OCI-M1 (cell line): ENCODE results near the gene LRMDA.
"Not testable (repeated sequence)": the region's sequence is repeated elsewhere in the genome, so short reads cannot be mapped to it uniquely, and the experiment has no call there.

Experiments
- DNase-seq: peaks from one replicate; lab custom pipeline; 2025; lab: John Stamatoyannopoulos, UW

Gene LRMDA

DNA sequence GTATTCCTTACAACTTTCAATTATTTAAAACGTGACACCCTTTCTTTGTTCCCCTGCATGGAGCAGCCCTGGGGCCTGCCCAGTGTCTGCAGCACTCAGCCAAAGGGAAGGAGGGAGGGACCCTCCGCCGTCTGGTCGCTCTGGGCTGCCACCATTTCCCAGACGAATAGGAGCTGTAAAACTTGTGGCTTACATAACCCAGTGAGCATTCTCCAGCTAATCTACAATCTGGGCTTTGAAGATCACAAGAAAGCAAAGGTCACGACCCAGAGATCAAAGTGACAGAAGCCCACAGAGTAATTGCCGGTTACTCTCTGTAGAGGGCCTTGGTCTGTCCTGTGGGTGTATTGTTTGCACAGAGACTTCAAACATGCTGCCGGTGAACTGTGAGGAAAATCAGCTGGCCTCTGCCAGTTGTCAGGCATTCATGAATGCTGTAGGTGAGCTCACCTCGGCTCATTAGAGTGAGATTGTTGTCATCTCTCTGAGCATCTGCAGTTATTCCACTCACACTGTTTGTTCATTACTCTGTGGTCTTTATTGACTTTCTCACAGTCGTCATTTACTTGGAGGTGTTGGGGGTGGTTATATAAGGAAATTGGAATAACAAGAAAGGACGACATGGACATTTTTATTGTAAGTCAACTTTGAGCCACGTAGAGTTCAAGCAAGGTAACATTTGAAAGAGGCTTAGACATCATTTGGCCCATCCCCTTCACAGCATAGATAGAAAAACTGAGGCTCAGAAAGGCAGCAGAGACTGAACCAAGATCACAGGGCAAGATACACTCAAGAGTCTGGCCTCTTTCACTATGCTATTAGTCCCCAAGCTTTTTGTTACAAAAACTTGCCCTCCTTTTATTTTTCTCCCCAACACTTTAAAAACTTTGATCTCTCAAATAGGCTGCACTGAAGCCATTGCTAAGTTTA is 619.8 kb downstream of the LRMDA start:
- DNase-seq: no peak

DNA sequence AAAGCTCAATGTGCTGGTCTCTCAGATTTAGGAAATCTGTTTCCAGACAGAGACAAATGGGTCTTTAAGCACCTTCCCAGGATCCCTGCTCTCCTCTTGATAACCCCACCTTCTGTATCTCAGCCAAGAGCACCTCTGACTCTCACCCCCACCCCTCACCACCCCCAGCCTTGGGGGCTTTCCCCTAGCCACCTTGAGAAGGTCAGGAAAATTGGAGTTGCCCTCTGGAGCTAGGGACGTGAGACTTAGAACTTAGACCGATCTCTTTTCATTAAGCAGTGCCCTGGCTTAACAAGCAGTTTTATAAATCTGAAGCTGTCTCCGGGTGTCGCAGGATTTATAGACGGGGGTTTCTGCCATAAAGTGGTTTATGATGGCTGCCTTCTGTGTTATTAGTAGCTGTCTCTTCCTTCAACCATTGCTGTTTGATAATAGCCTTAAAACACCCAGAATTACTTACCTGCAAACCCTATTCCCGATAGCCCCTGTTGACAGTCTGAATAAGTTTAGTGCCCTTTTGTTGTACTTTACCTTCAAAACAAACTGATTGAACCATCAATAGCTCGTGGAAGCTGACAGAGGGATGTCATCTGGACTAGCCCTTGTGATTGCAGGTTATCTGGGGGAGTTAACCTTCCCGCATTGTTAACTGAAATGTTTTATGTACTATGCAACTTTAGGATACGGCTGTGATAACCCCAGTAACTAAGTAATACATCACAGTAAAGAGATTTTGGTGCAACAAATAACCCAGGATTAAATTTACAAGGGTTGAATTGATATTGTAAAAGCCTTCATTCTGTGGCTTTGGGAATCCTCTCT is 621.5 kb downstream of the LRMDA start:
- no peak for DNase-seq

DNA sequence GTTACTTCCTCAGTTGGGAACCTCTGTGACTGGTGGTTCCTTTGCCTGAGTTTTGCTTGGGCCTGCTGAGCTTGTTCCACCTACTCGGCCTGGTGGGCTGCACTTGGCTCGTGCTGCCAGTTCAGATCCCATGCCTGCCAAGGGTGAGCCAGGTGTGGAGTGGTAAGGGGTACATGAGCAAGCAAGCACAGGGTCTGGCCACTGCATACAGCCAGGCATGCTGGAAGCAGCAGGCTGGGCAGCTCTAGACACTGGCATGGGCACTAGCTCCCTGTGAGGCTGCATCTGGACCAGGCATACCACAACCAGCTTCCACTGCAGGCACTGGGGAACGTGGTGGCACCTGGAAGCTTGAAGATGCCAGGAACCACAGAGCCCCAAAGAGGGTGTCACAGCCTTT is 624.0 kb downstream of the LRMDA start:
- no peak for DNase-seq

DNA sequence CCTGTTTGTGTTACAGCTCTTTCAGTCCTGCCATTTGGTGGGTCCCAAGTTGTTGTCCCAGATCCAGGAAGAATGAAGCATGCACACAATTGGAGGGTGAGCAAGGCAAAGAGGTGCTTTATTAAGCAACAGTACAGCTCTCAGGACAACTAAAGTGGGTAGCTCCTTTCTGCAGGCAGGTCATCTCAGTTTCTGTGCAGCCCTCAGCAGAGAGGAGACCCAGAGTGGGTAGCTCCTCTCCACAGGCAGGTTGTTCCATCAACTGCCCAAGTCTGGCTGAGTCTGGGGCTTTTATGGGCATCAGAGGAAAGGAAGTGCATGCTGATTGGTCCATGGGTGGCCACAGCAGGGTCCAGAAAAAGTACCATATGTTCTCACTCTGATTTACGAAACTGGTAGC is 624.5 kb downstream of the LRMDA start:
- no peak for DNase-seq

GRCh38 chr10:76060993-76061392 is 629.6 kb downstream of the LRMDA start:
- not testable (repeated sequence) for DNase-seq

DNA sequence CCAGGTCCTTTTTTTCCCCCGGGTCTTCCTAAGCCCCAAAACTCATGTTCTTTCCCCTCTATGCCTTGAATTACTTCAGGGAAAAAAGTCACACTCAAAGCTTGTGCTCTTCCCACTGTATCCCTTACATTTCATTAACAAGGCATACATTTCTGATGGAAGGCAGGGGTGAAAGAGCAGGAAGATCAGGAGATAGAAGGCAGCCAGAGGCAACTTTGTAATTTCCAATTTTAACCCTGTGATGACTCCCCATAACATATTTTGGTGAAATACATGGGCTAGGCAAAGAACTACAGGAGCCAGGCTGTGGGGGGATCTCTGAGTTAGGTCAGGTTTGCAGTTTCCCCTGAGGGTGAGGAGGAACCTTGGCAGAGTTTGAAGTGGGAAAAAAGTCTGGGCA is 635.0 kb downstream of the LRMDA start:
- no peak for DNase-seq

DNA sequence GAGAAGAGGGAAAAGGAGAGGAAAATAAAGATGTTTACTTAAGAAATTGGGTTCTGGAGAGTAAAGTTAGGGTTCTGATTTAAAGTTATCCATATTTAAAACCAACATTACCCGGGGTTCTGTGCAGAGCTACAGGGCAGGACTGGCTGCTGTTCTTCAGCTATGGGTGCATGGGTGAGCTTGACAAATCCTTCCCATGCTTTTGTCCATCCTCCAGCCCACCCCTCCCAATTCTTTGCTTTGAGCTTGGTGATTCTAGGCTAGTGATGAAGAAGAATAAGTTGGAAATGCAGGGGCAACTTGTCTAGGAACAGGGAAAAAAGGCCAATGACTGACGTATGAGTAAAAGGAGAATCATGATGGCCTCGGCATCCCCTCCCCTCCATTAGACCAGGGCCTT is 636.0 kb downstream of the LRMDA start:
- DNase-seq: no peak

DNA sequence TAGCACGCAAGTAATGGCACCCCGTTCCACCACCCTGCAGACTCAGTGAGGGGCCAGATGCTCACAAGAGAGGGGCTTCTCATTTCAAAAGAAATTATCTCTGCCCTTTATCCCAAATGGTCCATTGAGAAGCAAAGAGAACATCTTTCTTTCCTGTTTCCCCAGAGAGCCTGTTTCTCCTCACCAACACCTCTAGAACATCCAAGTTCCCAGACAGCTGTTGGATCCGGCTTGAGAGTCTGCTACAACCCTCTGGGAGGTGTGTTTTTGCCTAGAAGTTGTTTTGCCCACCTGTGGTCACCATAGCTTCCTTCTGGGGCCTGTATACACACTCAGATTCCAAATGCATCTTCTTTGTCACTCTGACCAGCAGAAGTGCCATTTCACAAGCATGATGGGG is 637.4 kb downstream of the LRMDA start:
- no peak for DNase-seq

GRCh38 chr10:76070916-76071315 is 639.5 kb downstream of the LRMDA start:
- no peak for DNase-seq

DNA sequence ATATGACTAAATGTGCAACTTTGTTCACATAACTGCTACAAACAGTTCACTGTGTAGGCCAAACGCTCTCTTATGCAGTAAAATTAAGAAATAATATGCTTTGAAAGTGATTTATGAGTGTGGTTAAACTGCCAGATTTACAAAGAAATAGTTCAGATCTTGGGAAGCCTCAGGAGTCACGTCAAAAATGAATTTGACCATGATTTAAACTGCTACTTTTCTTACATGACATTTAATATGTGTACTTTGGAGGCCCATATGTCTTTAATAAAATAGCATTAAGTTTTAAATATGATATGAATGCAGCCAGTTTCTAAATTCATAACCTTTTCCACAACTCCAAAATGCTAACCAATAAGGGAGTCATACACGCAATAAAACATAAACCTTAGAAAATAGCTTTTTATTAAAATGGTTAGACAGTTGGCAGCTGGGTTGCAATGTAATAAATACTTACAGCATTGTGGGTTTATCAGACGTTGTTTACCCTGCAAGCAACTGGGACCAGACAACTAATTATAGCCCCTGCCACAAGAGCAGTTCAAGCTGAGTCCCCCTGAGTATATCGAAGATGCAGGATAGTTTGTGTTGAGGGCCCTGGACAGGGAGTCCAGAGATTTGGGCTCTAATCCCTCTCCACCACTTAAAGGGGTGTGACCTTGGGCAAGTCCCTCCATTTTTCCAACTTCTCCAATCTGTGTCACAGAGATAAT is 640.4 kb downstream of the LRMDA start:
- DNase-seq: no peak

DNA sequence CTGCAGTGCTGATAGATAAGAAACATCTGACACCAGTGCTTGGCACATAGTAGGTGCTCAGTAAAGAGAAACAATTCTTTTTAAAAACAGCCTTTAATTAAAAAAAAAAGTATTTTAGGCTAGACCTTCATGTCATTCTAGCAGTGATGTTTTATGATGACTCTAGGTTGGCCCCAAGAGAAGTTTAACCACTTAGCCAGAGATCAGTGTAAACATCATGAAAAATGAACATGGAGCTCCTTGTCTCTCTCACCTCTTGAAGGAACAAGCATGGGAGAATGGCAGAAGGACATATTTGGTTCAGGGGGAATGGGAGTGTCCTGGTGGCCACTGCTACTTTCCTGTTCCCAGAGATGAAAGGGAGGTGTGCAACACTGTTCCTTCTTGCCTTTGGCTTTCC is 641.0 kb downstream of the LRMDA start:
- no peak for DNase-seq

GRCh38 chr10:76073524-76073923 is 642.1 kb downstream of the LRMDA start:
- DNase-seq: no peak

DNA sequence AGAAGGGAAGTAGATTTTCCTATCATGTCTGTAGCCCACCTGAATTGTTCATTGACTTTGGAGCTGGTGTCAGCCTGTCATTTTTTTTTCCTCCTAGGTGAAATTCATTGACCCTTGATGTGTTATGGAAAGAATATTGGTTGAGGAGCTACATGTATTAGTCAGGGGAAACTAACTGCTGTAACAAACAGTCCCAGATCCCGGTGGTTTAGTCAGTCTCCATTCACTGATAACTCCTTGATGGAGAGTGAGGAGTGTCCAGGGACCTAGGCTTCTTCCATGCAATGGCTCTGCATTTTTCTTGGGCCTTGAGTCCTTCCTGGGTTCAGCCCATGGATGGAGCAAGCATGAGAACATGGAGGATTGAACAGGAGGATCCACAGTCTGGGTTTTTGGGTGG is 643.2 kb downstream of the LRMDA start:
- DNase-seq: no peak

DNA sequence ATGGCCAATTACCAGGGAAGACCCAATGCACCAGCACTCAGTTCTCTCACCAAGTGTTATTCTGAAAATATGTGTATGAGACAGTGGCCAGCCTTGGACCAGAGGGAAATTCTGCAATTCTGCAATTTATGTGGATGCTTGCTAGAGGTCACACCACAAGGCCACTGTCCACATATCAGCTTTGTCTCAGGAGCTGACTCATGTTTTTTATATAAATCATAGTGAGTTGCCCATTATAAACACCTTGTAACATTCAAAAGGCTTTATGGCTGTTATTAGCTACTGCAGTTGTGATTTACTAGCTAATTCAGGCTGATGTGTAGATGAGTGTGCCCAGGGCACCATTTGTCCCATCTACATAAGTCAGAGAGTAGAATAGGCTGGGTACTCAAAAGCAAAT is 649.0 kb downstream of the LRMDA start:
- no peak for DNase-seq

GRCh38 chr10:76080991-76081390 is 649.6 kb downstream of the LRMDA start:
- no peak for DNase-seq

- DNase-seq: no peak
Observed at GRCh38 chr10:76082232-76082631, 650.8 kb downstream of the LRMDA start.

- no peak for DNase-seq
Observed at GRCh38 chr10:76082956-76083355, 651.5 kb downstream of the LRMDA start.

DNA sequence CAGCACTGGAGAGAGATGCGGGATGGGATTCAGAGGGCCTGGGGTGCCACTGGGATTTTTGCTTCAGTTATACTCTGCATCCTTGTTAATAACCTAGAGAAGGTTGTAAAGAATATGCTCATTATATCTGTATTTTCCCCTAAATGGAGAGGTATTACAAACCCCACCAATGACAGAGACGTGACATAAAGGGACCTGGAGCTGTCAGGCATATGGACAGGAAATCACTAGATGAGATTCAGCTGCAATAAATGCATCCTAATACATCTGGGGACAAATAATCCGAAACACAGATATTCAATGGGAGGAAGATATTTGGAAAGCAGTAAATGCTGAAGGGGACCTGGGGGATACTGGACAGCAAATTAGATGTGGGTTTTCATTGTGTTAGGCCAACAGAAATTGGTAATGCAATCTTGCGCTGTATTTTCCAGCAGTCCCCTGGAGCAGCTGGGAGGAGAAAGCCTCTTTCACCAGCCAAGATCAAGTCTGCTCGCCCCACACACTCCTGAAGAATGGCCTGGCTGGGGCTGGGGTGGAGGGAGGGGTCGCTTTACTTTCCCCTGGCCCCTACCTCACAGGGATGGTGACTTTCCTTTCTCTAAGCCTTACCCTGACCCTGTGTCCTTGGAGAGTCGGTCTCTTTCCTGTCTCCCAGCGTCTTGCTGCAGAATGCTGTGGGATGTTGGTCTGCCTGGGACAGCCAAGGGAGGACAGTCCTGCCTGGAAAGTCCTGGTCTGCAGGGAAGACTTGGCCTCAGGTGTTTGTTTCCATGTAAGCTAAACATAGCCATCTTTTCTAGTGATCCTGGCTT is 653.8 kb downstream of the LRMDA start:
- no peak for DNase-seq

DNA sequence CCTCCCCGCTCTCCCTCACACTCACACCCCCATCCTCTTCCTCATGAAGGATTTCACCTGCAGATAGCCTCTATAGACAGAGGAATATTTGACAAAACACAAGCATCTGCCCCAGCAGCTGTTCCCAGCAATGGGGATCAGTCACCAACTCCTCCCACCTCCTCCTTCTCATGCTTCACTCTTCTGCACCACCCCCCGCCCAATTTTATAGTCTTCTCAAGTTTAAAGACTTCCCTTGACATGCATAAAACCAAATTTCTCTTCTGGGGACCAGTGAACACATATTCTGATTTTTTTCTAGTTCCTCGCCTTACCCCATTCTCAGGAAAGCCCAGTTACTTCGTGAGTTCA is 654.4 kb downstream of the LRMDA start:
- no peak for DNase-seq

DNA sequence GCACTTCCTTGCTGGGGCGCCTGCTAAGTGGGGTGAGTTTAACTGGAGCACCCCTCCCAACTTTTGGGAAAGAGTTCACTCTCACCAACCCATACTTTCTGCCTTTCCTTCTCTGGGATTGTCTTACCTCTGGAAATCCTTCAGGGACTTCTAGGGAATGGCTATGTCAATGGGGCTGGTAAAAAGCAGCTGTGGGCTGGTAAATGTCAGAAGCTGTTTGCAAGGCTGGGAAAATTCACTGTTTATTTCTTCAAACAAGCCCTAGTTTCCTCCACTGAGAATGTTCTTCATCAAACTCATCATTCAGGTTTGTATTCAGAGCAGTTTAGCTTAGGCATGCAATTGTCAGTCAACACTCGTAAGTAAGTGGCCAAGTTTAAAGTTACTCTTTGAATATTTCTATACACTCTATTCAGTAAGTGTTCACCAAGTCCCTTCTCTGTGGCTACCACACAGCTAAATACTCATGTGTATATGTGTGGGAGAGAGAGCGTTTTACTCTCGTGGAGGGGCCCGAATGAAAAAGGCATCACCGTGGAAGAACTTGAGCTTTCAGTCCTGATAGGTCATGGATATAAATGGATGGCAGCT is 654.8 kb downstream of the LRMDA start:
- no peak for DNase-seq
